ENCODE results near the gene NPAS3.

Gene NPAS3

GRCh38 chr14:32996343-32996742 is 57.7 kb downstream of the NPAS3 start:
- no peak for DNase-seq (ENCODE audit: low read depth in 1 of 2, low spot score in 1 of 2)
- TF ChIP-seq CTCF (IDR thresholded peaks at IDR 0.05; ENCODE audit: insufficient read depth, low read length) (no peak), SPI1 (IDR thresholded peaks at IDR 0.05; ENCODE audit: borderline replicate concordance, low read depth) (no peak), GABPA (IDR thresholded peaks at IDR 0.05; ENCODE audit: low read depth) (no peak), POLR2AphosphoS5 (IDR thresholded peaks at IDR 0.05; ENCODE audit: low read depth) (no peak)
- TF ChIP-seq, protein P1, sequence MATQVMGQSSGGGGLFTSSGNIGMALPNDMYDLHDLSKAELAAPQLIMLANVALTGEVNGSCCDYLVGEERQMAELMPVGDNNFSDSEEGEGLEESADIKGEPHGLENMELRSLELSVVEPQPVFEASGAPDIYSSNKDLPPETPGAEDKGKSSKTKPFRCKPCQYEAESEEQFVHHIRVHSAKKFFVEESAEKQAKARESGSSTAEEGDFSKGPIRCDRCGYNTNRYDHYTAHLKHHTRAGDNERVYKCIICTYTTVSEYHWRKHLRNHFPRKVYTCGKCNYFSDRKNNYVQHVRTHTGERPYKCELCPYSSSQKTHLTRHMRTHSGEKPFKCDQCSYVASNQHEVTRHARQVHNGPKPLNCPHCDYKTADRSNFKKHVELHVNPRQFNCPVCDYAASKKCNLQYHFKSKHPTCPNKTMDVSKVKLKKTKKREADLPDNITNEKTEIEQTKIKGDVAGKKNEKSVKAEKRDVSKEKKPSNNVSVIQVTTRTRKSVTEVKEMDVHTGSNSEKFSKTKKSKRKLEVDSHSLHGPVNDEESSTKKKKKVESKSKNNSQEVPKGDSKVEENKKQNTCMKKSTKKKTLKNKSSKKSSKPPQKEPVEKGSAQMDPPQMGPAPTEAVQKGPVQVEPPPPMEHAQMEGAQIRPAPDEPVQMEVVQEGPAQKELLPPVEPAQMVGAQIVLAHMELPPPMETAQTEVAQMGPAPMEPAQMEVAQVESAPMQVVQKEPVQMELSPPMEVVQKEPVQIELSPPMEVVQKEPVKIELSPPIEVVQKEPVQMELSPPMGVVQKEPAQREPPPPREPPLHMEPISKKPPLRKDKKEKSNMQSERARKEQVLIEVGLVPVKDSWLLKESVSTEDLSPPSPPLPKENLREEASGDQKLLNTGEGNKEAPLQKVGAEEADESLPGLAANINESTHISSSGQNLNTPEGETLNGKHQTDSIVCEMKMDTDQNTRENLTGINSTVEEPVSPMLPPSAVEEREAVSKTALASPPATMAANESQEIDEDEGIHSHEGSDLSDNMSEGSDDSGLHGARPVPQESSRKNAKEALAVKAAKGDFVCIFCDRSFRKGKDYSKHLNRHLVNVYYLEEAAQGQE (IDR thresholded peaks at IDR 0.05; ENCODE audit: insufficient replicate concordance, low read depth): no peak
- Histone ChIP-seq H3K27me3 (ENCODE audit: insufficient read depth, poor library complexity, severe bottlenecking) (no peaks in the 10 kb centered on the region), H3K27ac (replicated peaks) (no peak overlapping the region), H3K4me3 (replicated peaks; ENCODE audit: insufficient read depth, low read length) (no peak overlapping the region)

DNA sequence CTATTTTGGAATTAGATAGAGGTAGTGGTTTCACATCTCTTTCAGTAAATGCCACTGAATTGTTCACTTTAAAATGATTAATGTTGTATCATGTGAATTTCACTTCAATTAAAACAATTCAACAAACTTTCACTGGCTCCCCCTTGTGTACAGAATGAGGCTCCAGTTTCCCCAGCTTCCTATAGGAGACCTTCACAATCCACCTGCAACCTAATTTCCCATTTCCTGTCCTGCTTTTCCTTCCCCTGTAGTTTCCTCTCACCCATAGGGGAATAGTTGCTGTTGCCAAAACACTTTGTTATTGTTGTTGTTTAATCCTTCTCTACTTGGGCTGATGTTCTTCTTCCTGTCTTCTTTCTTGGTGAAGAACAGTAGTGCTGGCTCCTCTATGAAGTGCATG is 59.8 kb downstream of the NPAS3 start:
- TF ChIP-seq, protein P1 (IDR thresholded peaks at IDR 0.05; ENCODE audit: insufficient replicate concordance, low read depth): no peak
- TF ChIP-seq CTCF (IDR thresholded peaks at IDR 0.05; ENCODE audit: insufficient read depth, low read length) (peak; percentile 1), POLR2AphosphoS5 (IDR thresholded peaks at IDR 0.05; ENCODE audit: low read depth) (no peak)
- no peaks in the 10 kb centered on the region for H3K27me3 ChIP-seq (ENCODE audit: insufficient read depth, poor library complexity, severe bottlenecking)
- H3K27ac ChIP-seq (replicated peaks): no peak overlapping the region
- H3K4me3 ChIP-seq (replicated peaks; ENCODE audit: insufficient read depth, low read length): no peak overlapping the region
- no peak for DNase-seq (ENCODE audit: low read depth in 1 of 2, low spot score in 1 of 2)

- no peak for DNase-seq (ENCODE audit: low read depth in 1 of 2, low spot score in 1 of 2)
- no peak overlapping the region for H3K27ac ChIP-seq (replicated peaks)
- TF ChIP-seq POLR2AphosphoS5 (IDR thresholded peaks at IDR 0.05; ENCODE audit: low read depth) (no peak), CTCF (IDR thresholded peaks at IDR 0.05; ENCODE audit: insufficient read depth, low read length) (no peak), SPI1 (IDR thresholded peaks at IDR 0.05; ENCODE audit: borderline replicate concordance, low read depth) (no peak)
- TF ChIP-seq, protein P1 (IDR thresholded peaks at IDR 0.05; ENCODE audit: insufficient replicate concordance, low read depth): no peak
- no peaks in the 10 kb centered on the region for H3K27me3 ChIP-seq (ENCODE audit: insufficient read depth, poor library complexity, severe bottlenecking)
- H3K4me3 ChIP-seq (replicated peaks; ENCODE audit: insufficient read depth, low read length): no peak overlapping the region
Observed at GRCh38 chr14:33009673-33010072, 71.0 kb downstream of the NPAS3 start.

Measured in HL-60 (cell line).